Renal pelvis (tissue), 12 donors: Measurements from ENCODE around the gene LCTL. TPM values are rescaled to one million over a fixed set of nuclear protein-coding genes. Genes with fewer than 3 reads are reported as not detected.

Experiments
- DNase-seq: peaks from one replicate; pipeline ENCODE4 v3.0.0-alpha.2; 2013
- long read RNA-seq, 16 experiments: transcript quantifications; one replicate each; lab custom pipeline, GENCODE V29; 2026
- polyA plus RNA-seq, 3 donors: library from polyadenylated mRNA; unstranded; fragments of 120-200 nt; gene quantifications; one replicate each; pipeline ENCODE4 v1.2.1, GENCODE V29; 2013; ENCODE audit not compliant: insufficient read length in 3 of 3

Gene LCTL, protein sequence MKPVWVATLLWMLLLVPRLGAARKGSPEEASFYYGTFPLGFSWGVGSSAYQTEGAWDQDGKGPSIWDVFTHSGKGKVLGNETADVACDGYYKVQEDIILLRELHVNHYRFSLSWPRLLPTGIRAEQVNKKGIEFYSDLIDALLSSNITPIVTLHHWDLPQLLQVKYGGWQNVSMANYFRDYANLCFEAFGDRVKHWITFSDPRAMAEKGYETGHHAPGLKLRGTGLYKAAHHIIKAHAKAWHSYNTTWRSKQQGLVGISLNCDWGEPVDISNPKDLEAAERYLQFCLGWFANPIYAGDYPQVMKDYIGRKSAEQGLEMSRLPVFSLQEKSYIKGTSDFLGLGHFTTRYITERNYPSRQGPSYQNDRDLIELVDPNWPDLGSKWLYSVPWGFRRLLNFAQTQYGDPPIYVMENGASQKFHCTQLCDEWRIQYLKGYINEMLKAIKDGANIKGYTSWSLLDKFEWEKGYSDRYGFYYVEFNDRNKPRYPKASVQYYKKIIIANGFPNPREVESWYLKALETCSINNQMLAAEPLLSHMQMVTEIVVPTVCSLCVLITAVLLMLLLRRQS
- under 1 TPM; 0.24 to 0.51 (median 0.31) TPM for polyA plus RNA-seq
- long read RNA-seq, donor 1: 0 reads
- long read RNA-seq, donor 2: 0 reads
- long read RNA-seq, donor 3: 0 reads
- long read RNA-seq, donor 4: 0 reads
- long read RNA-seq, donor 5: 0 reads
- long read RNA-seq, donor 6: 0 reads
- long read RNA-seq, donor 7: 0 reads
- long read RNA-seq, donor 8: 0 reads
- long read RNA-seq, donor 9: 0 reads
- long read RNA-seq, donor 10: 0 reads
- long read RNA-seq, donor 11: 0 reads
- long read RNA-seq, donor 12: 0 reads
- long read RNA-seq, donor 13, partial matches to known transcripts: 15 of 15 reads
- long read RNA-seq, donor 13, other reads (novel, unspliced or antisense): 0 of 15 reads
- long read RNA-seq, donor 14: 0 reads
- long read RNA-seq, donor 15: 0 reads
- long read RNA-seq, donor 16: 0 reads

DNA sequence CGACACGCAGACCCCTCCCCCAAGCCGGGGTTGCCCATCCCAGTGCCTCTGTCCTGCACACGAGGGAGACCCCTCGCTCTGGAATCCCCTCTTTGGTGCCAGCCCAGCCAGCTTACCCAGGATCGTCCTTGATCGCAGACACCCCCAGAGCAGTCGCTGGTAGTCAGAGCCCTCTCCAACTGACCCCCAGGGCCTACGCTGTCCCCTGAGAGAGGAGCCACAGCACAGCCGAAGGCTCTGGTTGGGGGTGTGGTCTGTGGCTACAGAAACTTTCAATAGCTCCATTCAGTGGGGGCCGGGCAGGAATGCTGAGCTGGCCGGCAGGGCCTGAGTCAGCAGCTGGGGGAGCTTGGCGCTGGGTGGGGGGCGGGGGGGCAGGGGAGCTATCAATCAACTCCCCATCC is at the start of gene LCTL:
LCTL (minus strand) TSS at position 258 of the 404 bp plus-strand sequence. CDS start 633 bp downstream, outside the sequence.
- no peak for DNase-seq

DNA sequence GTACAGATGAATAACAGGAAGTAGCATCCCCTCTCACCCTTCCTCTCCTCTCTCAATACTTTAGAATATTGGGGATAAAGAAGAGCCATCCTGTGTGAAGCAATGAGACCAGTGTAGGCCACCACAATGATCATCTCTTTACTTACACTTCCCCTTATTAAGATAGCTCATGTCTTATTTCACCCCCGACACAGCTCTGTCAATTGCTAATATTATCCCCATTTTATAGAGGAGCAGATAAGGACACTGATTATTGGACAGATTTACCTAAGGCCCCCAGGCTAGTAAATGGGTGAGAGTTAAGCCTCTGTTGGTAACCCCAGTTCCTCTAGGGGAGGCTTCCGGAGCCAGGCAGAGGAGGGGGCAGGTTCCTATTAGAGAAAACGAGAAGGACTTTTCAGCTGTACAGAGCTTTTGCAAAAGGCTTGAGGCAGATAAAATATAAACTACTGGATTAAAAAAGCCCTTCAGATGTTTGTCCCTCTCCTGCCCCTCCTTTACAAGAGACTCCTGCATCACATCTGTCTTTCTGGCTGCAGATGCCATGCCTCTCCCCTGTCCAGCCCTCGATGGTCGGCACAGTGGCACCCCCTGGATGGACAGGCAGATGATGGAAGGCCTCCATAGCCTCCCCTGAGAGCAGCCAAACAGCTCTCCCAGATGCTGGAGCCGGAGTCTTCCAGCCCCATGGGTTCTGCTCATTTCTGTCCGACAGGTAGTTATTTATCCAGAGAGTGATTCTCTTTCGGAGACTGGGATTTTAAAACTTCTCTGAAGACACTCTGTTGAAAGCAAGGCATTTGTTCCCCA is 49.4 kb upstream of the LCTL start:
- no peak for DNase-seq

DNA sequence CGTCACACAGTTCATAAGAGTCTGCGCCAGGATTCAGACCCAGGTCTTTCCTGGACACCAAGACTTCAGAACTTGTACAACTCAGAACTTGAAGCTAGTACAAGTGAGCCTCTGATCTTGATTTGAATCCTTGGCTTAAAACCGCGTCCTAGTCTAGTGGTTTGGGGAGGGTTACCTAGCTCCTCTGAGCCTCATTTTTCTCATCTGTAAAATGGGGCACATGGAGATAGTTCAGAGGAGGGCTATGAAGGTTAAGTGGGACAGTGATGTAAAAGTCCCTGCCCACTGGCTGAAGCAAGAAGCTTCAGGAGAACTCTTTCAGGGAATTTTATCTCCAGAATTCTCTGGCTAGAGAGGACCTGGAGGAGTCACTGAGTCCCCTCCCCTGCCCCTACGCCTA is 48.7 kb upstream of the LCTL start:
- DNase-seq: no peak

DNA sequence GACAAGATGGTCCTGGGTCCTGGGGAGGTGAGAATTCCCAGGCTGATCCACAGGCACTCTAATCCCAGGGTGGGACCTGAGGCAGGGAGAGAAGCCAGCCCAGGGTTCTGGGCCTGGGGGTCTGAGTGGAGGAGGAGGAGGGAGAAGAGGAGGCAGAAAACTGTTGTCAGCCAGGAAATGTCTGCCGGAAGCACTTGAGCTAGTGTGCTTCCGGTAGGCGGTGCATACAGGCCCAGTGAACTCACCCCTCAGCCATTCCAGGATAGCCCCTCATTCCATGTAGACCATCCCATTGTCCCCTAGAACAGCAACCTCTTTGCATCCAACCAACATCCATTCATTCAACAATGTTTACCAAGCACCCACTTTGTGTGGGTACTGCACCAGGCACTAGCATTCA is 47.9 kb upstream of the LCTL start:
- DNase-seq: no peak

DNA sequence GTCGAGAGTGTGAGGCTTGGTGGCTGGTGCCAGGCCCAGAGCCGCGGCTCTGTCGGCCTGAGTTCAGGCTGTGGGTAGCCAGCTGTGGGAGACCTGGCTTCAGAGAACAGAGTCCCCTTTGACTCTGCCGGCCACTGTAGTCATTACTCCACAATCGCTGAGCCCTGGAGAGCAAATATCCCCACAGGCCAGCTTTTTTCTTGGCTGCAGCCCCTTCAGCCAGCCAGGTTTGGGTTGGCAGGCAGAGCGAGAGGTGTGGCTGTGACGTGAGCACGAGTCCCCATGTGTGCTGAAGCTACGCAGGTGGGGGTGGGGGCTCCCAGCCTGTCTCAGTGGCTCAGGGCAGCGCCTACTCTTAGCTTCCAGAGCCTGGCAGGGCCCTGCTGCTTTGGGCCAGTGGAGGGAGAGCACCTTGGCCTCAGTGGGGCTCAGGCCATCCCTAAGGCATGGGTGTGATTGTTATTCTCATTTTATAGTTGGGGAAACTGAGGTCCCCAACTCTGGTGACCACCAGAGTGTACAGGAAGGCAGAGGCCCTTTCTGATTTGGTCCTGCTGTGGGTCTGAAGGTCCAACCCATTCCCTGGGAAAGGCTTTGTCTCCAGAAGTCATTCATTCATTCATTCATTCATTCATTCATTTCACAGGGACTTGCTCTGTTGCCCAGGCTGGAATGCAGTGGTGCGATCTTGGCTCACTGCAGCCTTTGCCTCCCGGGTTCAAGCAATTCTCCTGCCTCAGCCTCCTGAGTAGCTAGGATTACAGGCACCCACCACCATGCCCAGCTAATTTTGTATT is 45.7 kb upstream of the LCTL start:
- DNase-seq: no peak

DNA sequence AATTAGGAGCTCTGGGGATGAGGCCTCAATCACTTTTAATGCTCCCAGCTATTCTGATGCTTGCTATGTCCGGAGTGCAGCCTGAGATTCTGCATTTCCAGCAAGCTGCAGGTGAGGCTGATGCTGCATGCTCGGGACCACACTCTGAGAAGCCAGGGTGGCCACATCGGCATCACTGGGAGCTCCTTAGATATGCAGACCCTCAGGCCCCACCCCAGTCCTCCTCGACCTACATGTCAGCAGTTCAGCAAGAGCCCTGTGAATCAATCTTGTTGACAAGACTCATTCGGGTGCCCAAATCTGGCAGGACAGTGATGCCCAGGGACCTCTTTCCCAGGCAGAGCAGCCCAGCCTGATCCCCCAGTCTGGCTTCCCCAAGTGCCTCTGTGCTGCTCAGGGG is 44.1 kb upstream of the LCTL start:
- no peak for DNase-seq

DNA sequence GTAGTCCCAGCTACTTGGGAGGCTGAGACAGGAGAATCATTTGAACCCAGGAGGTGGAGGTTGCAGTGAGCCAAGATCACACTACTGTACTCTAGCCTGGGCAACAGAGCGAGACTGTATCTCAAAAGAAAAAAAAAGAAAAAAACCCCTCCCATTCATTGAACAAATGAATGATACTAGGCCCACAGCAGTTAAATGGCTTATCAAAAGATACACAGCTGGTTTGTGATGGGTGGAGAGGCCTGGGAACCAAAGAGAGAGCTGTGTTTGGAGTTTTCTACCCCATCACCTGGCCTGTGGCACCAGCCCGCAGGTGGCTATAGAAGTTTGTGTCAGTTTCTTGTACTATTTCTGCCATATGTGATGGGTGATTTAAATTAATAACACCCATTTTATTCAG is 43.1 kb upstream of the LCTL start:
- no peak for DNase-seq

DNA sequence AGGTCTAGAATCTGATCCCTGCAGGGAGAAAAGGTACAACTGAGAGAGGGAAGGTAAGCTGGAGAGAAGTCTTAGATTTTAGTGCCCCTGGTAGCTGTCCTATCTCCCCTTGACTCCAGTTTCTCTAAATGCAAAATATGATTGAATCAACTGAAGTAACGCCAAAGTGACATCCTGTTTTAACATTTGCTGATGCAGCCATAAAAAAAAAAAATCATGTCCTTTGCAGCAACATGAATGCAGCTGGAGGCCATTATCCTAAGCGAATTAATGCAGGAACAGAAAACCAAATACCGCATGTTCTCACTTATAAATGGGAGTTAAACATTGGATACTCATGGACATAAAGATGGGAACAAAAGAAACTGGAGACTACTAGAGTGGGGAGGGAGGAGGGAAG is 42.4 kb upstream of the LCTL start:
- DNase-seq: no peak

DNA sequence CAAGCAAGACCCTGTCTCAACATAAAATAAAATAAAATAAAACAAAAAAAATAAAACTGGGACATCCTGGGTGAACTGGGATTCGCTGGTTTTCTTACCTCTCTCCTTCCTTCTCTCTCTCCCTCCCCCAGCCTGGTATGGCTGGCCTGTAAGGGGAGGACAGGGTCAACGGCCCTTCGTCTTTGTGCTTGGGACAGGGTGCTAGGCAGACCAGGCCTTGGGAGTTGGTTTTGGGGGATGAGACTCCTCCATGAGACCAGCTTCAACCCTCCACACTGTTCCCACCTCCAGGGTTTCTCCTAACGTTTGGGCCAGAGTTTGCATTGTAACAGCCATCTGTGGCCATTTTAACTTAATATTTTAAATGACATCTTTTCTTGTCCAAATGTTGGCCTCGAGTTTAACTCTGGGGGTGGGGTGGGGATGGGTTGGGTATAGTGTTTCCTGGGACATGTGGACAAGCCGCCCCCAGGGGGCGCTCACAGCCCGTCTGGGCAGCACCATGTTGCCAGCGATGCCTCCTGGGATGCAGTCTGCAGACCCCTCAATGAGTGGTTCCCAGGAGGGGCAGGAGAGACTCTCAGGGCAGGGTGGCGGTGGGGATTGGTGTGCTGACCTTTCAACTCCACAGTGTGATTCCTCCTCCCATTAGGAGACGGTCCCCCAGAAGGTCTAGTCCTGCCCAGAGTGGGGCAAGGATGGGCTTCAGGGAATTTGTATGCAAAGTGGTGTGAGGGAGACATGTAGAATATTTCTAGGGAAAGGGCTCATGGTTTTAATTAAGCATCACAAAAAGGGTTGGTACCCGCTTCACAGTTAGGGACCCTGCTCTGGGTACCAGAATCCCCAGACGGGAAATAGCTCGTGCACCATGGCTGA is 37.7 kb upstream of the LCTL start:
- DNase-seq: peak; percentile 61

DNA sequence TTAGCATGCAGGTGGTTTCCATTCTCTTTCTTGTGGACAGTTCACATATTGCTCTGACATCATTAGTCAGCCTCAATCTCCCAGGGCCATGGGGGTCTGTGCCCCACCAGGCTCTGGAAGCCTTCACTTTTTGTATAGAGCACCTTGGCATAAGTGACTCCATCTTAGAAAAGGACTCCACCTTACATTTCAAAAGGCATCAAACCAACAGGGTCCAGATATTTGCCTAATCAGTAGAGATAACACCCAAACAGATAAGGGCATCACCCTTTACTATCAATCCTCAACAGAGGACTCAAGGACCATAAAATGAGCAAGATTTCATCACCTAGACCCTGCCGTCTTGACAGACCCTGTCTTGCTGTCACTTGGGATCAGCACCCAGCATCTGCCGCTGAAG is 35.7 kb upstream of the LCTL start:
- no peak for DNase-seq

DNA sequence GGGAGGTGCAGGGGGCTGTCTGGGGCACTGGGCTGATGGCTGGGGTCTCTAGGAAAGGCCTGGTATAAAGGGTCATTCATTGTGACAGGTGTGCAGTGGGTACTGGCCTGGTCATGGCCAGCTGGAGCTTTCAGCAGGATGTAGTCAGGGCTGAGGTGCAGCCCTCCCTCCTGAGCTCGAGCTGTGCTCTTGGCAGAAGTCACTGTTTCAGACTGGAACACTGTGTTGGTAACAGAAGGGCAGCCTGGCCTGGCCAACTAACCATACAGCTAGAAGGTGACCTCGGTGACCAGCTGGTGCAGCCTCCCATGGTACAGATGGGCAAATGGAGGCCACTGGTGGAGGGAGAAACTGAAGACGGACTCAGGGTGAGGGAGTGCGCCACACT is 34.4 kb upstream of the LCTL start:
- DNase-seq: no peak

DNA sequence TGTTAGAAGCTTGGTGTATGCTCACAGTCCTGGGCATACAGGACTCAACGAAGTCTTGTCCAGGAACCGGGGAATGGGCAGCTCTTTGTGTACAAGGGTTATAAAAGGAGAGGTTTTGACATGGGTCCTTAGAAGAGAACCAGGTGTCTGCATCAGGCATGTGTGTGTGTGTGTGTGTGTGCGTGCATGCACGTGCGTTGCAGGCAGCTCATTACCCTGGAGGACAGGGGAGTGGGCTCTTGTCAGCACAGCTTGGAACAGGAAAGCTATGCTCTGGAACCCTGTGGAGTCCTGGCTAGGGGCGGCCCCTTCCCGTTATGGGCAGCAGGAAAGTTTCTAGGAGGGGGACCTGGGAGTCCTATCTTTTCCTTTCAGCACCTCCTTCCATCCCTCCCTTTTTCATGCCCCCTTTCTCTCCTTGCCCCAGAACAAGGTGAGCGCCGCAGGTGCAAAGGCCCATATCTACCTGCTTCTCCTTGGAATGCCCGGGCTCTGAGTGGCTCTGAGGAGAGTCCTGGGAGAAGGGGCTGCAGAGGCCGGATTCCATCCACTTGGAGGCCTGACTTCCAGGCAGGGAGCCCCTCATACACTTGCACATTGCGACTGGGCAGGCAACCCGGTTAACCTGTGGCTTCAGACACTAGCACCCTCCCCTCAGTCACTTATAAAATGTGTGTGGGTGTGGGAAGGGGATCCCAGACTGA is 33.9 kb upstream of the LCTL start:
- no peak for DNase-seq

DNA sequence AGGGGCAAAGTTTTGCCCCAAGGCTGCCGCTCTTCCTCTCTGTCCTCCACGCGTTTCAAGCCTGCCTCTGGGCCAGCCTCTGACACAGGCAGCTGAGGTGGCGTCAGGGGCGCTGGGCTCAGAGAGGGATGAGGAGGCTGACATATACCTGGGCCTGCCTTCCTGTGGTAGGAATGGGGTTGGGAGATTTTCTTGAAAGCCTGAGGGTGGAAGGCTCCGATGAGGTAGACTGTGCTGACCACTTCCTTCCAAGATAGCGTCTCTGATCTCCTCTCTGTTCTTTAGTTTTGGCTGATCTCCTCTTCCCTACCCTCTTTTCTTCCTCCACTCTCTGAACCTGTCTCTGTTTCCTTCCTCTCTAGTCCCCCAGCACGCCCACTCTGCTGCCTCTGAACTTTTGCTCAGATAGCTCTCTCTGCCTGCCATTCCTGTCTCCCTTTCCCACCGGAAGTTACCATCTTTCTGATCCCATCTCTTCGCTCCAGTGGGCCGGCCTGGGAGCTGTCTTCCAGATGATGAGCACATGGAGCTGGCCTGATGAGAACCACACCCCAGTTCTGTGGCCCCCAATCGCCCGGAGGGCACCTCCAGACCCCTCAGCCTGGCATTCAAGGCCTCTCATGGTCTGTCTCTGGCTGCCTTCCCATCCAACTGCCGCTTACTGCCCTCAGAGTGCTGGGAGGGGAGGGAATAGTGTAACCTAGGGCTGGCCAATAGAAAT is 32.5 kb upstream of the LCTL start:
- no peak for DNase-seq

DNA sequence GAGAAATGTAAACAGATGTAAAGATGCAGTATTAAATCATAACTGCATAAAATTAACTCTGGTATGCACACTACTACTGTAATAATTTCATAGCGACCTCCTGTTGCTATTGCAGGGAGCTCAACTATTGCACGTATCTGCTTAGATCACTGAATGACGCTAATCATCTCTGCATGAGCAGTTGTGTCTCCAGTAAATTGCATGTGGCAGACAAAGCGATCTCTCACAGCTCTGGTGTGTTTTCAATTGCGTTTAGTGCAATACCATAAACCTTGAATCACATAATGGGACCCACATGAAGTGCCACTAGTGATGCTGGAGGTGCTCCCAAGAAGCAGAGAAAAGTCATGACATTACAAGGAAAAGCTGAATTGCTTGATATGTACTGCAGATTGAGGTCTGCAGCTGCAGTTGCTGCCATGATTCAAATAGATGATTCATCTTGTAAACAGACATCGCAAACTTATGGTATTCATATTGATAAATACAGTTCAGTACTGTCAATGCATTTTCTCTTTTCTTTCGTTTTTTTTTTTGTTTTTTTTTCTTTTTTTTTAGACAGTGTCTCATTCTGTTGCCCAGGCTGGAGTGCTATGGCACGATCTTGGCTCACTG is 30.2 kb upstream of the LCTL start:
- no peak for DNase-seq

DNA sequence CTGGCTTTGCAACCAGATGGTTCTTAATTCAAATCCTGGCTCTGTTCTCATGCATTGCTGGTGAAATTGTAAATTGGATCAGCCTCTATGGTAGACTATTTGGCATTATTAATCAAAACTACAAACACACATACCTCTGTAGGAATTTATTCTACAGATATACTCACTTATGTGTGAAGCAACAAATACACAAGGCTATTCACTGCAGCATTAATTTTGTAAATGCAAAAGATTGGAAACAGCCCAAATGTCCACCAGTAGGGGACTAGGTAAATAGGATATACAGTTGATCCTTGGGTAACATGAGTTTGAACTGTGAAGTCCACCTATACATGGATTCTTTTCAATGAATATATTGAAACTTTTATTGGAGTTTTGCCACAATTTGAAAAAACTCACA is 29.5 kb upstream of the LCTL start:
- no peak for DNase-seq

DNA sequence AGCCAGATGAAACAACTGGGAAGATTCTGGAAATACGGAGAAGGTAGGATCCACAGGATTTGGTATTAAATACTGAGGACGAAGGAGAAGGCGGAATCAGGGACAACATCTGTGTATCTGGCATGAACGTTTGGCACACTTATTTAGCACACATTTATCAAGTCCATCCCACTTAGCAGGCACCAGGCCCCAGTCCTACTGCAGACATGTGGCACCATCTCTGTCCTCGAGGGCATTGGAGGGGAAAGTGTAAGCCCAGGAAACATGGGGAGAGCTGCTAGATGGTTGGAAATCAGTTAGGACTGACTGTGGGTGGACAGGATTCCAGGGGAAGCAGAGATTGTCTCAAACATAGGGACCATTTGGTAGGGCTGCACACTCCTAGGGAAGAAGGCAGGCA is 29.0 kb upstream of the LCTL start:
- no peak for DNase-seq

DNA sequence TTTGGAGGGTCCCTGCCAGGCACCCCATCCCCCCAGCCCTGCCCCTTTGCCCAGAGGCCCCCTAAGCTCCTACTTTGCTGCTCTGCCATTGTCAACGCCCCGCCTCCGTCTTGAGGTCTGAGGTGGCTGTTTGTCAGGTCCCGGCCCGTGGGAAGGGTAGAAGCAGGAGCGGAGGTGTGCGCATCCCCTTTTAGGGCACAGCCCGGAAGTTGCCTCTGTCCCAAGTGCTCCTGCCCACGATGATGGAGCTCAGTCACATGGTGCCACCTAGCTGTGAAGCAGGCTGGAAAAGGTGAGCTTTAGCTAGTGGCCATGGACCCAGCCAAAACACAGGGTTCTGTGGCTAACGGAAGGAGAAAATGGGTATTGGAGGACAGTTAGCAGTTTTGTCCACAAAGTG is 28.5 kb upstream of the LCTL start:
- no peak for DNase-seq

DNA sequence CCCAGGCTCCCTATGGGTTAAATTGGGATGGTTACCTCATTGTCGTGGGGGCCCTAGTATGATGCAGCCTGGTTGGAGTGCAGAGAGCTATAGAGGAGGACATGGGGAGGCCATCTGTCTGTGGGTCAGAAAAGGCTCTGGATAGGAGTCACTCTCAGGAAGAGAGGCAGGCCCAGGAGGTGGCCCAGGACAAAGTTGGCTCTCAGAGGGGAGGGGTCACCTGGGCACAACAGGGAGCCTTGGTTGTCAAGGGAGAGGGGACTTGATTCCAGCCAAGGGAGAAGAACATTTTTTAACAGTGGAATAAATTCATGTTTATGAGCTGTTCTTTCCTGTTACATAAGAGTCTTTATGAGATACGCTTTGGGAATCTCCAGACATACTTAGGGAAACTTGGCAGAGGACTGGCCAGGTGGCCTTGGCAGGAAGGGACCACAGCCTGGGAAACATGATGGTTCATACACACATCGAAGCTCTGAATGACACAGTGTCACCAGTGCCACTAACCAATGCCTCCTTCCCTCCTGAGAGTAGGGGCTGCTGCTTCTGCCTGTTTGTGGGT is 27.5 kb upstream of the LCTL start:
- DNase-seq: no peak
